HEK293 (cell line): ENCODE measurements around the gene CORO7.

Experiments
- CTCF ChIP-seq: fragments of 450-650 bp; formaldehyde crosslinking; IDR thresholded peaks from 2 replicates; pipeline ENCODE4 v1.5.1; 2016; ENCODE audit warnings: missing biosample characterization, missing genetic modification characterization
- GFI1B ChIP-seq: fragments of 450-650 bp; formaldehyde crosslinking; IDR thresholded peaks from 2 replicates; pipeline ENCODE4 v1.5.1; 2016; ENCODE audit warnings: missing biosample characterization, missing genetic modification characterization
- KLF10 ChIP-seq: fragments of 450-650 bp; IDR thresholded peaks from 2 replicates; pipeline ENCODE4 v1.5.1; 2018; ENCODE audit warnings: missing biosample characterization, mild to moderate bottlenecking, missing genetic modification characterization
- REST ChIP-seq: fragments of 450-650 bp; formaldehyde crosslinking; IDR thresholded peaks from 2 replicates; pipeline ENCODE4 v1.5.1; 2016; ENCODE audit warnings: missing biosample characterization, missing genetic modification characterization
- SALL2 ChIP-seq: fragments of 450-650 bp; formaldehyde crosslinking; IDR thresholded peaks from 2 replicates; pipeline ENCODE4 v1.5.0; 2017; ENCODE audit warnings: missing biosample characterization, mild to moderate bottlenecking, missing genetic modification characterization, borderline replicate concordance
- SETDB1 ChIP-seq: IDR thresholded peaks from one replicate; pipeline ENCODE4 v1.6.1; 2017; ENCODE audit warnings: mild to moderate bottlenecking, low read length, moderate library complexity, mixed read lengths; ENCODE audit not compliant: insufficient read length
- TCF7L2 ChIP-seq: IDR thresholded peaks from 2 replicates; pipeline ENCODE4 v1.6.1; 2011; ENCODE audit warnings: low read depth, mild to moderate bottlenecking, inconsistent platforms, low read length, moderate library complexity, borderline replicate concordance
- ZNF121 ChIP-seq: fragments of 450-650 bp; formaldehyde crosslinking; IDR thresholded peaks from 2 replicates; pipeline ENCODE4 v1.5.1; 2016; ENCODE audit warnings: missing biosample characterization, missing genetic modification characterization
- ZNF416 ChIP-seq: fragments of 450-650 bp; formaldehyde crosslinking; IDR thresholded peaks from 2 replicates; pipeline ENCODE4 v1.5.1; 2016; ENCODE audit warnings: missing biosample characterization, missing genetic modification characterization

- TF ChIP-seq ZNF416 (tag by site-specific recombination), result no peak
- TF ChIP-seq GFI1B (tag by site-specific recombination), result no peak
- TF ChIP-seq SETDB1, result no peak
- TF ChIP-seq KLF10 (tag by site-specific recombination), result no peak; the same call in 1 of the 2 replicates
- no peak for TF ChIP-seq TCF7L2
- no peak for TF ChIP-seq ZNF121 (tag by site-specific recombination)
- no peak for TF ChIP-seq REST (tag by site-specific recombination)
- no peak for TF ChIP-seq SALL2 (tag by site-specific recombination)
- TF ChIP-seq CTCF, result no peak
These were observed 44.3 kb downstream of the CORO7 start for GRCh38 chr16:4372001-4372577.
